ENCODE results near the gene TFAM.
A peak's percentile ranks its signal among the peaks of the same experiment; 100 is the strongest.

Gene TFAM

DNA sequence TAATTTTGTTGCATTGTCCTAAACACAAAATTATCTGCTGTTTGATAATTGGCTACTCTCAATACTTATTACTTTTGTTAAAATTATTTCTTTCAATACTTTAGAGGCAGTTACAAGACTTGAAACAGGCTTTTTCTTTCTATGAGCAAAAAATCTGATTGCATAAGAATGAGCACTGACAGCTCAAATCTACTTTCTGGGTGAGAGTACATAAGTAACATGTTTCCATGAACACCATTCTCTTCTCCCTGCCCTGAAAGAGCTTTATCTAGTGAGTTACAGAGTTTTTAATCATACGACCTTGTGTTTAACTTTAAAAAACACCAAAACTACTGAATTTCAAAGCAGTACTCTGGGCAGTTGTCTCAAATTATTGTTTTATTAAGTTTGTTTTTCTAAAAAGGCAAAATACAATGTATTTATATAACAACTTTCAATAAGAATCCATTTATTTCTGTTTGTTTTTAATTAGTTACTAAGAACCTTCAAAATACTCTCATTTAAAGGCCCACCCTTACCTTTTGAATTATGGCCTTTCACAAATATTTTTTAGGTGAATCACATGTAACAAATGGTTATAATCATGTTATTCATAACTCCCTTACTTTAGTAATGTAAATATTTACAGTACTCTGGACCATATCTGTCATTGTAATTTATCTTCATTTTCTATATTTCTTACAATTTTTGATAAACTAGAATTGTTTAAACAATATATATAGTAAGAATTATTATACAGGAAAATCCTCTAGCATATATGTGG, 23.0 kb upstream of the TFAM start:
- no peaks in the 10 kb centered on the region for H3K9me3 ChIP-seq
- TF ChIP-seq Cebpa-rat (IDR thresholded peaks at IDR 0.05), result no peak
- peaks cover 17% of the 10 kb centered on the region for H3K36me3 ChIP-seq
- H3K27ac ChIP-seq, result no peak overlapping the region
- no peaks in the 10 kb centered on the region for H3K27me3 ChIP-seq
- H3K4me2 ChIP-seq, result no peak overlapping the region
- no peak overlapping the region for H3K4me3 ChIP-seq
- H3K9ac ChIP-seq, result no peak overlapping the region
- peaks cover 34% of the 10 kb centered on the region for H4K20me1 ChIP-seq
- peaks cover 4% of the 10 kb centered on the region; the same call in 1 of the 2 replicates for H3K4me1 ChIP-seq

DNA sequence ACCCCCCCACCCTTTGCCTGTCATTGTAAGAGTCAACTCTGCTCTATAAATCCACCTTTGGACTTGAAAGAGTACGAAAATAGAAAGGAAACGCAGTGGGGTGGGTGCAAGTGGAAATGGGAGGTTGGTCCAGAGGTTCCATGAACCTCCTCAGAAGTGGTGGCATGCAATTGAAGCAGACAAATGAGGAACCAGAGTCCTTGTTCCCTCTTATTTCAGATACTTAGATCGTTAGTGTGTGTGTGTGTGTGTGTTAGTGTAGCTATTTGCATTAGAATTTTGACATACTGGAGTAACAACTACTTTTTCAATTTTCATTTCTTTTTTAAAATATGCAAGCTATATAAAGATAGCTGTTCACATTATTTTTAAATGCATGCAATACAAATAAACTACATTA, 18.1 kb upstream of the TFAM start:
- Histone ChIP-seq H3K4me2 (no peak overlapping the region), H3K4me3 (no peak overlapping the region)

DNA sequence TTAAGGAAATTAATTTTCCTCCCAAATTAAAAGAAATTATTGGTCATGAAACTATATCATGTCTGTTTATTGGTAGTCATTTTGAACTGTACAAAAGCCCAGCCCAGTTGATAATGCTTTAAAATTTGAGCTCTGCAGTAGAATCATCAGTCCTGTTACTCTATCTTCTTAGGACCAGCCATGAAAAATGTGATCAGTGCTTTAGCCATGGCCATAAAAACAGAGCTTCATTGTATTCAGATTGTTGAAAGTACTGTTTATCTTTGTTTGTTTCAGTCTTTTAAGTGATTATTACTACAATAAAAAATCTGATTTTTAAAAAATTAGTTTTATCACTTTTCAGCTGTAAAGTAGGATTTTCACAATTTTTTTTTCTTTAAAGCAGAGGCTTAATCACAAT, 13.7 kb upstream of the TFAM start:
- Histone ChIP-seq H3K27me3 (no peaks in the 10 kb centered on the region), H4K20me1 (no peaks in the 10 kb centered on the region), H3K4me3 (no peak overlapping the region), H3K27ac (no peak overlapping the region), H3K9me3 (no peaks in the 10 kb centered on the region), H3K36me3 (0 out of 2 replicates have a peak, but pooled peaks cover 6% of the 10 kb centered on the region), H3K9ac (no peak overlapping the region), H3K4me2 (no peak overlapping the region), H3K4me1 (no peaks in the 10 kb centered on the region)
- no peak for TF ChIP-seq Cebpa-rat (IDR thresholded peaks at IDR 0.05)

More for the DNA sequence above, 18.1 kb upstream of the TFAM start:
- Histone ChIP-seq H3K9me3 (no peaks in the 10 kb centered on the region), H3K4me1 (no peaks in the 10 kb centered on the region), H3K9ac (no peak overlapping the region), H4K20me1 (no peaks in the 10 kb centered on the region), H3K27me3 (no peaks in the 10 kb centered on the region), H3K36me3 (peaks cover 17% of the 10 kb centered on the region), H3K27ac (no peak overlapping the region)
- TF ChIP-seq Cebpa-rat (IDR thresholded peaks at IDR 0.05), result no peak

DNA sequence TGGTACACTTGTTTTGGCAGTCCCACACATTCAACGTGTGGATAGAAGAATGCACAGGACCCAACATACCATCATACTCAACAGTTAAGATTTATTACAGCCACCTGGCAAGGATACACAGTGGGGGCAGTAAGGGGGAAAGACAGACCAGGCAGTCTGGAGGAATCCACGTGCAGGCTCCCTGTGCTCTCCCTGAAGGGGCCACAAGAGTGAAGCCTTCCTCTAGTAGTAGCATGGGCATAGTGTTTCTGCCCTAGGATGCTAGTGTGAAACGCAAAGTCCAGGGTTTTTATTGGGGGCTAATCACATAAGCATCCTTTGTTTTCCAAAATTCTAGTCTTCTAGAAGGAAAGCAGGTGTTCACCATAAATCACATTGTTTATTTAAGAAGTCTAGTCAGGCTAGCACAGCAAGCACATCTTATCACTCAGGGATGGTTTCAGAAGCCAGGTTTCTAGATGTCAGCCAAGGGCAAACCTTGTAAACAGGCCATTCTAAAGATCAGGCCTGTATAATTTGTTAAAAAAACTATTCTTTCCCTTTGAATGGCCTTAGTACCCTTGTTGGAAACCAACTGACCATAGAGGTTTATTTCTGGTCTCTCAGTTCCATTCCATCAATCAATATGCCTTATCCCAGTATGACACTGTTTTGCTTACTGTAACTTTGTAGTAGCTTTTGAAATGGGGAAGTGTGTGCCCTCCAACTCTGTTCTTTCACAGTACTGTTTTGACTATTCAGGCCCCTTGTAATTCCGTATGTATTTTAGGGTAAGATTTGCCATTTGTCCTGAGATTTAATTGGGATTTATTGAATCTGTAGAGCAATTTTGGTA, 12.4 kb upstream of the TFAM start:
- Histone ChIP-seq H3K9ac (no peak overlapping the region), H3K27me3 (no peaks in the 10 kb centered on the region), H3K4me2 (no peak overlapping the region), H4K20me1 (no peaks in the 10 kb centered on the region), H3K27ac (no peak overlapping the region), H3K9me3 (no peaks in the 10 kb centered on the region), H3K4me3 (no peak overlapping the region), H3K36me3 (0 out of 2 replicates have a peak, but pooled peaks cover 6% of the 10 kb centered on the region), H3K4me1 (no peaks in the 10 kb centered on the region)
- no peak for TF ChIP-seq Cebpa-rat (IDR thresholded peaks at IDR 0.05)

DNA sequence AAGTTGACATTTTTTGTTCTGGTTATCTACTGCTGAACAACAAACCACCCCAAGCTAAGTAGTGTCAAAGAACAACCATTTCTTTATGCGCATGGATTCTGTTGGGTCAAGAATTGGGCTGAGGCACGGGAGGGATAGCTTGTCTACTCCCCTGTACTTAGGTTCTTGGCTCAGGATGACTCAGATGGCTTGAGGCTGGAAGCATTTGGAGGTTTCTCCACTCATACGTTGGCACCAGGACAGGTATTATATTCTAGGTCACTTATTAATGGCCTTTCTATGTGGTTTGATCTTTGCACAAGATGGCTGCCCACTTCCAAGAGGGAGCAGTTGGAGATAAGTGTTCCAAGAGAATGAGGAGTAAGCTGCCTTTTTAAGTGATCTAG, 11.8 kb upstream of the TFAM start:
- Histone ChIP-seq H3K4me1 (no peaks in the 10 kb centered on the region), H3K4me2 (no peak overlapping the region), H4K20me1 (no peaks in the 10 kb centered on the region), H3K9me3 (no peaks in the 10 kb centered on the region), H3K36me3 (0 out of 2 replicates have a peak, but pooled peaks cover 6% of the 10 kb centered on the region), H3K9ac (no peak overlapping the region), H3K27ac (no peak overlapping the region), H3K4me3 (no peak overlapping the region), H3K27me3 (no peaks in the 10 kb centered on the region)
- TF ChIP-seq Cebpa-rat (IDR thresholded peaks at IDR 0.05), result no peak

DNA sequence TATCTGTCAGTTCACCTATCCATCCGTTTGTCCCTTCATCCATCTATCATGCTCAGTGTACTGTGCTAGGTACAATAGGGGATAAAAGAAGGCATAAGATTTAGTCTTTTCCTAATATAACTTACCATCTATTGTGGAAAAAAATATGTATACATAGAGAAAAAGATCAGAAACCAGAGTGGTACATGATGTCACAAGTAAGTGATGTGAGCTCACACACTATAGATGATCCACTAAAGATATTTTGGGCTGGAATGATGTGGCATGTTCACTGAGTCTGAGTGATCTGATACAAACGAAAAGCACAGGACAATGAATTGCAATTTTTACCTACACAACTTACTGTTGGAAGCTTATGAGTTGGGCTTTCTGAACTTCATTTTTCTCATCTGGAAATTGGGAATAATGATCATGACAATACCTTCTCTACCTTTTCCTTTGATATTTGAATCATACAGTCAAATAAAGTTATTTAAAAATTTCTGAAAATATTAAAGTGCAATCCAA, 2.7 kb upstream of the TFAM start:
- Histone ChIP-seq H3K27ac (no peak overlapping the region), H3K36me3 (peaks cover 8% of the 10 kb centered on the region), H3K27me3 (no peaks in the 10 kb centered on the region), H3K9ac (no peak overlapping the region), H3K4me3 (no peak overlapping the region), H3K4me2 (no peak overlapping the region), H4K20me1 (peaks cover 20% of the 10 kb centered on the region), H3K9me3 (no peaks in the 10 kb centered on the region), H3K4me1 (peaks cover 24% of the 10 kb centered on the region)
- TF ChIP-seq Cebpa-rat (IDR thresholded peaks at IDR 0.05), result no peak

DNA sequence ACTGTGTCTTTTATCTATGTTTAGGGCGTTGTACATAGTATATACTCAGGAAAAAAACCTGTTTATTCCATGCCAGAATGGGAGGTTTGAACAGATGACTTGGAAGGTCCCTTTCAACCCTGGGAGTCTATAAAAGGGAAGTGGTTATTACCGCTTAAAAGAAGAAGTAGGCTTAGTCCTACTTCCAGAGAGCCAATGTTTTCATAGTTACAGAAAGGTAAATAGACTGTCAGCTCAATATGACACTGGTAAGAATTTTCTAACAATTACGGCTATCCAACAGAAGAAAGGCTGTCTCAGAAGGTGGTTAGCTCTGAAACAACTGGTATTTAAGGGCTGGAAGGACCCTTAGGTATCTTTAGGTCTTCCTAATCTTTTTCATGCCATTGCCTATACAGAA, 1.1 kb upstream of the TFAM start:
- peak overlapping the region; percentile 91 for H3K4me3 ChIP-seq
- H3K4me2 ChIP-seq, result peak overlapping the region; percentile 82
- H3K36me3 ChIP-seq, result peaks cover 24% of the 10 kb centered on the region
- TF ChIP-seq Cebpa-rat (IDR thresholded peaks at IDR 0.05), result no peak
- H3K9me3 ChIP-seq, result no peaks in the 10 kb centered on the region
- H3K4me1 ChIP-seq, result peaks cover 26% of the 10 kb centered on the region
- H4K20me1 ChIP-seq, result peaks cover 35% of the 10 kb centered on the region
- H3K9ac ChIP-seq, result peak overlapping the region; percentile 91; the same call in 1 of the 2 replicates
- no peaks in the 10 kb centered on the region for H3K27me3 ChIP-seq
- no peak overlapping the region for H3K27ac ChIP-seq

DNA sequence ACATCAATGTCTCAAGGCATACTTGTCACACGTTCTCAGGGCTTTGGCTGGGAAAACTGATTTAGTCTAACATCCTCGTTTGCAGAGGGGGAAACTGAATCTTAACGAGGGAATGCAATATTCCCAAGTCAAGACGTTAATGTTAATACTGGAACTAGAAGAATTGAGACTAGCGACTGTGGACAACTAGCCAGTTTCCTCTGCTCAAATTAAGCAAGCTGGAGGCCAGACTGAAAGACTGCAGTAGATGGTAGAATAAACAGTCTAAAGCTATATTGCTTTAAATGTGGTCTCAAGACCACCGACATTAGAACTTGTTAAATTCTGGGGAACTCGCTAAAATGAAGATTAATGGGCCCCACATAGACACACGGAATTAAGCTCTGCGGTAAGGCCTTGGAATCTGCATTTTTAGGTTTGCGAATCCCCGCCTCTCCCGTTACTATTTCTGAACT, 639 bp upstream of the TFAM start:
- peaks cover 38% of the 10 kb centered on the region for H4K20me1 ChIP-seq
- H3K27ac ChIP-seq, result peak overlapping the region; percentile 90
- no peak for TF ChIP-seq Cebpa-rat (IDR thresholded peaks at IDR 0.05)

DNA sequence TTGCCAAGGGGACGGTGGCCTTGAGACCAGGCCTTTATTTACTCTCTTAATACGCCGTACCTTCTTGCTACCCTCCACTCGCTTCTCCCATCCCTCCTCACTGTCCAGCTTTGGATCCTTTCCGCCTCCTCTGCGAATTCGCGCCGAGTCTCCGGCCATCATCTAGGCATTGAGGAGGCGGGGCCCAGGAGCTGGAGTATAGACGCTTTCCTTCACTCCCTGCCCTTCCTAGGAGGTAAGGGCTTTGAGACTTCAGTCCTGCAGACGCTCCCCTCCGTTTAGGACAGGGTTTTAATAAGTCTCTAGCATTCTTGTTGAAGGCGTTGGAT, 538 bp downstream of the TFAM start:
- no peak for TF ChIP-seq Cebpa-rat (IDR thresholded peaks at IDR 0.05)
- Histone ChIP-seq H3K27ac (peak overlapping the region; percentile 90), H4K20me1 (peaks cover 50% of the 10 kb centered on the region), H3K4me1 (peaks cover 26% of the 10 kb centered on the region), H3K9ac (peak overlapping the region; percentile 91), H3K36me3 (peaks cover 40% of the 10 kb centered on the region), H3K9me3 (no peaks in the 10 kb centered on the region), H3K4me3 (peak overlapping the region; percentile 91), H3K27me3 (no peaks in the 10 kb centered on the region), H3K4me2 (peak overlapping the region; percentile 91)

More for the DNA sequence above, 639 bp upstream of the TFAM start:
- Histone ChIP-seq H3K4me1 (peaks cover 26% of the 10 kb centered on the region), H3K9ac (peak overlapping the region; percentile 91), H3K4me2 (peak overlapping the region; percentile 82), H3K36me3 (peaks cover 28% of the 10 kb centered on the region), H3K27me3 (no peaks in the 10 kb centered on the region), H3K4me3 (peak overlapping the region; percentile 91), H3K9me3 (no peaks in the 10 kb centered on the region)

DNA sequence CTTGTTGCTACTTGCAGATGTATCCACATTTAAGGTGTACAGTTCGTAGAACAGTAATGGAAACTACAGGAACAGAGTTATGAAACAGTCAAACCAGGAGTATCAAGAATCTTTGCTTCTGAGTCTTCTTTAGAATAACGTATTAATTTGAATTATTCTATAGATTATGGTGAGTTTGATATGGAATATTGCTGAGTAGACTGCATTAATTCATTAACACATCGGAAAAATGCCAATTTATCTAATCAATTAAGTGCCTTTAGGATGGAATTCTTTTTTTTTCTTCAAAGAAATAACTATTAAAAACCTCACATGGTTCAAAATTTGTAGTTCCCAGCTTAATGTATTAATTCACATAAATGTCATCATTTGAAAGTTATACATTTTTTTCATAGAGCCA, 3.8 kb downstream of the TFAM start:
- Histone ChIP-seq H3K36me3 (peaks cover 72% of the 10 kb centered on the region), H4K20me1 (peaks cover 81% of the 10 kb centered on the region), H3K4me3 (no peak overlapping the region), H3K9me3 (no peaks in the 10 kb centered on the region), H3K27ac (no peak overlapping the region), H3K4me2 (no peak overlapping the region), H3K9ac (no peak overlapping the region), H3K4me1 (peaks cover 24% of the 10 kb centered on the region), H3K27me3 (no peaks in the 10 kb centered on the region)
- TF ChIP-seq Cebpa-rat (IDR thresholded peaks at IDR 0.05), result no peak

Measured in BLaER1 (cell line).